ENCODE data around the gene NCF2. TPM values are rescaled to one million over a fixed set of nuclear protein-coding genes. Genes with fewer than 3 reads are reported as not detected.
"Not testable (repeated sequence)": the region's sequence is repeated elsewhere in the genome, so short reads cannot be mapped to it uniquely, and the experiment has no call there.

Gene NCF2
- total RNA-seq, 1 donor from 2014 or later: 12.5 TPM

DNA sequence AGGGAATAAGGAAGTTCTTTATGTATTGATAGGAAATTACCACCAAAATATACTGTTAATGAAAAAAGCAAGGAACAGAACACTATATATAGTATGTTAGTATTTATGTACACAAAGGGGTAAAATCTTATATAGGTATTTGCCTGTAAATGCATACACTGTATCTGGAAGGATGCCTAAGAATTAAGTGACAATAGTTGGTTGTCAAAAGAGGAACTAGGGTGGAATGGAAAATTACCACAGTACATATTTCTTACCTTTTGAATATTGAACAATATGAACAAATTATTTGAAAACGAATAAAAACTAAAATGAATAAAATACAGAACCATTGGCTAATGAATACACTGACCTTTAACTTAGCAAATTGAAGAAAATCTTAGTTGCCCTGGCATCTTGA, 31.8 kb upstream of the NCF2 start:
- Histone ChIP-seq H3K4me3 (no peak overlapping the region), H3K36me3 (peaks cover 0 to 6% of the 10 kb centered on the region in 2 donors), H3K4me1 (peaks cover 10% of the 10 kb centered on the region), H3K9me3 (no peaks in the 10 kb centered on the region), H3K27ac (no peak overlapping the region), H3K27me3 (no peaks in the 10 kb centered on the region)
- TF ChIP-seq POLR2A (IDR thresholded peaks at IDR 0.05) (no peak), POLR2AphosphoS5 (IDR thresholded peaks at IDR 0.05; ENCODE audit: insufficient read depth in 1 of 2, low read depth in 1 of 2) (no peak)
- TF ChIP-seq, protein P1, sequence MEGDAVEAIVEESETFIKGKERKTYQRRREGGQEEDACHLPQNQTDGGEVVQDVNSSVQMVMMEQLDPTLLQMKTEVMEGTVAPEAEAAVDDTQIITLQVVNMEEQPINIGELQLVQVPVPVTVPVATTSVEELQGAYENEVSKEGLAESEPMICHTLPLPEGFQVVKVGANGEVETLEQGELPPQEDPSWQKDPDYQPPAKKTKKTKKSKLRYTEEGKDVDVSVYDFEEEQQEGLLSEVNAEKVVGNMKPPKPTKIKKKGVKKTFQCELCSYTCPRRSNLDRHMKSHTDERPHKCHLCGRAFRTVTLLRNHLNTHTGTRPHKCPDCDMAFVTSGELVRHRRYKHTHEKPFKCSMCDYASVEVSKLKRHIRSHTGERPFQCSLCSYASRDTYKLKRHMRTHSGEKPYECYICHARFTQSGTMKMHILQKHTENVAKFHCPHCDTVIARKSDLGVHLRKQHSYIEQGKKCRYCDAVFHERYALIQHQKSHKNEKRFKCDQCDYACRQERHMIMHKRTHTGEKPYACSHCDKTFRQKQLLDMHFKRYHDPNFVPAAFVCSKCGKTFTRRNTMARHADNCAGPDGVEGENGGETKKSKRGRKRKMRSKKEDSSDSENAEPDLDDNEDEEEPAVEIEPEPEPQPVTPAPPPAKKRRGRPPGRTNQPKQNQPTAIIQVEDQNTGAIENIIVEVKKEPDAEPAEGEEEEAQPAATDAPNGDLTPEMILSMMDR (IDR thresholded peaks at IDR 0.05): no peak
- intact Hi-C loops (cut with DNase I): no loop called here
- no peak for DNase-seq (ENCODE audit: extremely low spot score in 2 of 2)

DNA sequence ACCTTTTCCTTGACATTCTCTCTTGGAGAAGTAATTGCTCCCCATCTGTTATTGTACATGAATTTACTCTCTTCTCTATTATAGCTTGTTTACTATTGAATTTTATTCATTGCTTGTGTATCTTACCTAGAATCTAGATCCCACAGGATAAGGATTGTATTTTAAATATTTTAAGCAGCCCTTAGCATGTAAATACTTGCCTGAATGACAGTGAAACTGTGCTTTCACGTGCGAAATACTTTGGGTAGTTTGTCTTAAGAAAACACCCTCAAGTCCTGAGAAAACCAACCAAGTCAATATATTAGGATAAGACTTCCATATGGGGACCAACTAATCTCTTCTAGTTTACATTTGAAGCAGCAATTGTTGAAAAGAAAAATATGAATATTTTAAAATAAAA, 30.1 kb upstream of the NCF2 start:
- H3K4me3 ChIP-seq: no peak overlapping the region
- H3K27ac ChIP-seq: no peak overlapping the region
- H3K27me3 ChIP-seq: no peaks in the 10 kb centered on the region
- peaks cover 0 to 5% of the 10 kb centered on the region in 2 donors for H3K36me3 ChIP-seq
- TF ChIP-seq, protein P1 (IDR thresholded peaks at IDR 0.05): no peak
- TF ChIP-seq POLR2A (IDR thresholded peaks at IDR 0.05) (no peak), POLR2AphosphoS5 (IDR thresholded peaks at IDR 0.05; ENCODE audit: insufficient read depth in 1 of 2, low read depth in 1 of 2) (no peak)
- peaks cover 3% of the 10 kb centered on the region for H3K4me1 ChIP-seq
- H3K9me3 ChIP-seq: no peaks in the 10 kb centered on the region
- DNase-seq (ENCODE audit: extremely low spot score in 2 of 2): no peak
- intact Hi-C loops (cut with DNase I): no loop called here

DNA sequence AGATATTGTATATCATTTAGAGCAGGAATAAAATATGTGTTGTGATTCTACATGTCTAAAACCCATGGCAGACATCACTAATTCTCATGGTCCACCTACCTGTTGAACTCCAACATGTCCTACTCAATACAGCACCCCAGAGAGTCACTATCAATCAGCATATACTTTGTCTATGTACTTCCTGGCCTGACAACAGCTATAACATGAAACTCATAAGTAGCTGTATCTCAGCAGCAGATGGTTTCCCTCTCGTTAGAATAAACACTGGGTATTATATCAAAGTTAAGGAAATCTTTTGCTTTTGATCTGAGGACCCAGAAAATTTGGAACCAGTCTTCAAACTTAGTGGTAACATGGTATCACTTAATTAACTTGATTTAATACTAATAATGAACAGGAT, 29.5 kb upstream of the NCF2 start:
- TF ChIP-seq, protein P1 (IDR thresholded peaks at IDR 0.05): no peak
- TF ChIP-seq POLR2AphosphoS5 (IDR thresholded peaks at IDR 0.05; ENCODE audit: insufficient read depth in 1 of 2, low read depth in 1 of 2): no peak
- no peak for TF ChIP-seq POLR2A (IDR thresholded peaks at IDR 0.05)
- no peaks in the 10 kb centered on the region for H3K9me3 ChIP-seq
- H3K4me3 ChIP-seq: no peak overlapping the region
- H3K27me3 ChIP-seq: no peaks in the 10 kb centered on the region
- H3K36me3 ChIP-seq: peaks cover 0 to 5% of the 10 kb centered on the region in 2 donors
- no peak overlapping the region for H3K27ac ChIP-seq
- intact Hi-C loops (cut with DNase I): no loop called here
- DNase-seq (ENCODE audit: extremely low spot score in 2 of 2): no peak
- no peaks in the 10 kb centered on the region for H3K4me1 ChIP-seq

DNA sequence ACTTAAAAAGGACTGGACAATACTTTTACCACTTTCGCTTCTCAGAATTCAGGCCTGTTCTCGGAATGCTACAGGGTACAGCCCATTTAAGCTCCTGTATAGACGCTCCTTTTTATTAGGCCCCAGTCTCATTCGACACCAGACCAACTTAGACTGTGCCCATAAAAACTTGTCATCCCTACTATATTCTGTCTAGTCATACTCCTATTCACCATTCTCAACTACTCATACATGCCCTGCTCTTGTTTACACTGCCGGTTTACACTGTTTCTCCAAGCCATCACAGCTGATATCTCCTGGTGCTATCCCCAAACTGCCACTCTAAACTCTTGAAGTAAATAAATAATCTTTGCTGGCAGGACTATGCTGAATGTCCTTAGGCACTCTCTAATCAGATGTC, 27.9 kb upstream of the NCF2 start:
- H3K27me3 ChIP-seq; intact Hi-C loops (cut with DNase I); H3K36me3 ChIP-seq; H3K9me3 ChIP-seq; H3K4me3 ChIP-seq; H3K27ac ChIP-seq; H3K4me1 ChIP-seq; DNase-seq (ENCODE audit: extremely low spot score in 2 of 2): not testable (repeated sequence)

DNA sequence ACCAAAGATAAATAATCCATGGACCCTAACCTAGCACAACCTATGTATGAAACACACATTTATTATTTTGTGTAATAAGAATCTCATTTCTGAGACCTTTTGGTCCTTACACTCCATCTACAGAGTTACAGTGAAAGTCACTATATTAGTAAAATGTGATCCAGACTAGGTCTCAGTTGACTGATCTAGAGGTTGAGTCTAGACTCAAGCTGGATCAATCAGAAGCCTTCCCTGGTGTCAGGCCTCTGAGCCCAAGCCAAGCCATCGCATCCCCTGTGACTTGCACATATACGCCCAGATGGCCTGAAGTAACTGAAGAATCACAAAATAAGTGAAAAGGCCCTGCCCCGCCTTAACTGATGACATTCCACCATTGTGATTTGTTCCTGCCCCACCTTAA, 22.7 kb upstream of the NCF2 start:
- H3K27me3 ChIP-seq; H3K4me3 ChIP-seq; DNase-seq (ENCODE audit: extremely low spot score in 2 of 2); intact Hi-C loops (cut with DNase I); H3K27ac ChIP-seq; H3K9me3 ChIP-seq; H3K36me3 ChIP-seq: not testable (repeated sequence)
- peaks cover 15% of the 10 kb centered on the region for H3K4me1 ChIP-seq

DNA sequence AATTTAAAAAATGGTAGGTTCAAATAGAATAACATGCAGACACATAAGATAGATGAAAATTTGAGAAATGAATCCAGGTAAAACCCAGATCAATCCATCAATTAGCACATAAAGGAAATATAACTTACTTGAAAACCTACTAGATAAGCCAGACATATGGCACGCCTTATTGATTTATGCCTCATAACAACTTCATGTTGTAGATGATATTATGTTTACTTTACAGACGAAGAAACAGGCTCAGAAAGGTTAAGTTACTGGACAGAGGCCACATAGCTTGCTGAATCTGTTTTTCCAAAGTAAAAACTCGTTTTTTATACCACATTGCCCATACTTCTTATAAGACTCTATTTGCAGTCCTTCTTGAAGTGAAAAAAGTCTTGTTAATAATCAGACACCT, 22.1 kb upstream of the NCF2 start:
- H3K27me3 ChIP-seq: no peaks in the 10 kb centered on the region
- no peaks in the 10 kb centered on the region for H3K36me3 ChIP-seq
- no peaks in the 10 kb centered on the region for H3K9me3 ChIP-seq
- H3K4me3 ChIP-seq: no peak overlapping the region
- DNase-seq (ENCODE audit: extremely low spot score in 2 of 2): no peak
- intact Hi-C loops (cut with DNase I): no loop called here
- H3K27ac ChIP-seq: no peak overlapping the region
- TF ChIP-seq, protein P1 (IDR thresholded peaks at IDR 0.05): no peak
- TF ChIP-seq POLR2AphosphoS5 (IDR thresholded peaks at IDR 0.05; ENCODE audit: insufficient read depth in 1 of 2, low read depth in 1 of 2): no peak
- peaks cover 15% of the 10 kb centered on the region for H3K4me1 ChIP-seq
